ENCODE measurements around the gene FAM181A. TPM values are rescaled to one million over a fixed set of nuclear protein-coding genes. Genes with fewer than 3 reads are reported as not detected.

FAM181A gene
- total RNA-seq, 1 donor from 2014 or later, result not detected

DNA sequence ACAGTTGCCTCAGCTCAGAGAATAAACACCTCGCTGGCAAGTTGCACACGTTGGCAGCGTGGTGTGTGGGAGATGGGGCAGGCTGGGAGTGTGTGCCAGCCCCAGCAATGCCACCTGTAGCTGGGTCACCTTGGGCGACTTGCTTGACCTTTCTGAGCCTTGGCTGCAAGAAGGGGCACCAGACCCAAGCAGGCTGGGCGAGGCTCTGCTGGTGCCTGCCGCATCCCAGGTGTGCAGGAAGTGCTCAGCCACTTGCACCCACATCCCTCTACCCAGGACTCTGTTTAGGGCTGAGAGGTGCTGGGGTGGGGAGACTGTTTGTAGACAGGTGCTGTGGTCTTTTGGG is 629 bp downstream of the FAM181A start:
- intact Hi-C loops (cut with micrococcal nuclease), result no loop called here
- H3K27me3 Mint-ChIP-seq (ENCODE audit: low read depth), result no peaks in the 10 kb centered on the region
- H3K27ac Mint-ChIP-seq, result no peak overlapping the region
- peaks cover 4% of the 10 kb centered on the region for H3K36me3 Mint-ChIP-seq (ENCODE audit: low read depth)
- H3K4me1 Mint-ChIP-seq (ENCODE audit: low read depth), result no peaks in the 10 kb centered on the region
- no peak for DNase-seq (ENCODE audit: low spot score)
- H3K4me3 Mint-ChIP-seq (ENCODE audit: low read depth), result no peak overlapping the region
- H3K9me3 Mint-ChIP-seq, result no peaks in the 10 kb centered on the region

- Mint-ChIP-seq H3K27me3 (ENCODE audit: low read depth) (no peaks in the 10 kb centered on the region), H3K4me1 (ENCODE audit: low read depth) (no peaks in the 10 kb centered on the region), H3K36me3 (ENCODE audit: low read depth) (peaks cover 5% of the 10 kb centered on the region), H3K4me3 (ENCODE audit: low read depth) (no peak overlapping the region), H3K27ac (no peak overlapping the region), H3K9me3 (no peaks in the 10 kb centered on the region)
- DNase-seq (ENCODE audit: low spot score), result no peak
- intact Hi-C loops (cut with micrococcal nuclease), result no loop called here
Observed at GRCh38 chr14:93928184-93929047, 1.3 kb downstream of the FAM181A start.

DNA sequence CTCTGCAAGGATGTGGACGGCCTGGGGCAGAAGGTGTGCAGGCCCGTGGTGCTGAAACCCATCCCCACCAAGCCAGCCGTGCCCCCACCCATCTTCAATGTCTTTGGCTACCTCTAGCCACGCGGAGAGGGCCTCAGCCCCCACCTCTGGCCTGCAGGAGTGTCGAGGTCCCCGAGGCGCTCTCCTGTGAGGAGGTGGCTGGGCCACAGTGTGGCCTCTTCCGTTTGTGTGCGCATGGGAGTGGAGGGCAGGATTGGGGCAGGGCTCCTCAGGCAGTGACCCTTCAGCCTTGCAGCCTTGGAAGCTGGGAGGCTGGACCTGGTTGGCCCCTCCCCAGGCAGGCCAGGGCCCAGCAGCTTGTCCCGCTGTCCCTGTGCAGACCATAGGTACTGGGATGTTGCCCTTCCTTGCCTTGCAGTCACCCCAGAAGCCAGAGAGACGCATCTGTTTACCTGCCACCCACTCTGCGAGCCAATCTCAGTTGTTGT is 1.9 kb downstream of the FAM181A start:
- Mint-ChIP-seq H3K9me3 (no peaks in the 10 kb centered on the region), H3K27me3 (ENCODE audit: low read depth) (no peaks in the 10 kb centered on the region), H3K4me3 (ENCODE audit: low read depth) (no peak overlapping the region), H3K4me1 (ENCODE audit: low read depth) (no peaks in the 10 kb centered on the region), H3K27ac (no peak overlapping the region), H3K36me3 (ENCODE audit: low read depth) (peaks cover 9% of the 10 kb centered on the region)
- intact Hi-C loops (cut with micrococcal nuclease), result no loop called here
- no peak for DNase-seq (ENCODE audit: low spot score)

GRCh38 chr14:93929657-93930056 is 2.5 kb downstream of the FAM181A start:
- Mint-ChIP-seq H3K36me3 (ENCODE audit: low read depth) (peaks cover 12% of the 10 kb centered on the region), H3K27me3 (ENCODE audit: low read depth) (no peaks in the 10 kb centered on the region), H3K4me3 (ENCODE audit: low read depth) (no peak overlapping the region), H3K9me3 (no peaks in the 10 kb centered on the region), H3K4me1 (ENCODE audit: low read depth) (no peaks in the 10 kb centered on the region), H3K27ac (no peak overlapping the region)
- DNase-seq (ENCODE audit: low spot score), result no peak
- intact Hi-C loops (cut with micrococcal nuclease), result no loop called here

DNA sequence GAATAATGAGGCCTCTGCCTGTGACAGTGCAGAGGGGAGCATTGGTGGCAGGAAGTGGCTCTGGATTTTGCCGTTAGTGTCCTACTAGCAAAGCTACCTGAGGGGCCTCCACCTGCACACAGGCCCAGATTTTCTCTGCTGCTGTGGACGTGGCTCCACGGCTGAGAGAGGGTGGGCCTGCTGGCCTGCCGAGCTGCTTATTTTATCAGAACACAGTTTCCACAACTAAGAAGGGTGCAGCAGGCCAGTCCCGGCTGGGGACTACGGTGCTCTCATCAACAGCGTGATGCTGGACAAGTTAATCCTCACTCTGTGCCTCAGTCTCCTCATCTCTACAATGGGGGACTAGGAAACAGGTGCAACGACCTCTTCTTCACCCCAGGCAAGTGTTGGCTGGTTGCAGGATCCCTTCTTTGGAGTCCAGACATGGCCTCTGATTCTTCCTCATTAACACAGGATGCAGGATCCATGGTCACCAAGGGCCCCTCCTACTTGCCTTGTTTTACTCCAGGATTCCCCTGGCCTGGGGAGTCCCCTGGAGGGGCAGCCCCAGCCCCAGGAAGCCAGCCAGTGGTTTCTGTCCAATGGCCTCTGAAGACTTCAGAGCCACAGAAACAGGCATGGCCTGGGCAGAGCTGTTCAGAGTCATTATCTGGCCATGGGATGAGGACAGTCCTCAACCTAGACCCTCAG is 3.3 kb downstream of the FAM181A start:
- Mint-ChIP-seq H3K36me3 (ENCODE audit: low read depth) (peaks cover 19% of the 10 kb centered on the region), H3K4me3 (ENCODE audit: low read depth) (no peak overlapping the region), H3K27me3 (ENCODE audit: low read depth) (no peaks in the 10 kb centered on the region), H3K4me1 (ENCODE audit: low read depth) (no peaks in the 10 kb centered on the region), H3K9me3 (no peaks in the 10 kb centered on the region), H3K27ac (no peak overlapping the region)
- no peak for DNase-seq (ENCODE audit: low spot score)
- intact Hi-C loops (cut with micrococcal nuclease), result no loop called here

DNA sequence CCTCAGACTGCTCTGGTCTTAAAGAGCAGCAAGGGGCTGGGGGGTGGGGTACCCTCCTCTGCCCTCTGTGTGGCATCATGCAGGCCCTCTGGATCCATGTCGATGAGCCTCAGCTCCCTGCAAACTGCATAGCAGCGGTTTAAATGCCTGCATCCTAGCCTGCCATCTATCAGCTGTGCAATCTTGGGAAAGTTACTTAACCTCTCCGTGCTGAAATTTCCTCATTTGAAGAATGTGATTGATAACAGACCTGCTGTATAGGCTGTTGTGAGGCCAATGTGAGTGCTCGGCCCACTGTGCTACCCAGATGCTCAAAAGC is 3.8 kb downstream of the FAM181A start:
- peaks cover 20% of the 10 kb centered on the region for H3K36me3 Mint-ChIP-seq (ENCODE audit: low read depth)
- DNase-seq (ENCODE audit: low spot score), result no peak
- no peaks in the 10 kb centered on the region for H3K9me3 Mint-ChIP-seq
- H3K4me3 Mint-ChIP-seq (ENCODE audit: low read depth), result no peak overlapping the region
- no peak overlapping the region for H3K27ac Mint-ChIP-seq
- intact Hi-C loops (cut with micrococcal nuclease), result no loop called here
- no peaks in the 10 kb centered on the region for H3K4me1 Mint-ChIP-seq (ENCODE audit: low read depth)
- no peaks in the 10 kb centered on the region for H3K27me3 Mint-ChIP-seq (ENCODE audit: low read depth)

- intact Hi-C loops (cut with micrococcal nuclease), result no loop called here
- Mint-ChIP-seq H3K4me3 (ENCODE audit: low read depth) (no peak overlapping the region), H3K27me3 (ENCODE audit: low read depth) (no peaks in the 10 kb centered on the region), H3K4me1 (ENCODE audit: low read depth) (no peaks in the 10 kb centered on the region), H3K27ac (no peak overlapping the region), H3K36me3 (ENCODE audit: low read depth) (peaks cover 29% of the 10 kb centered on the region), H3K9me3 (no peaks in the 10 kb centered on the region)
- DNase-seq (ENCODE audit: low spot score), result no peak
Observed at GRCh38 chr14:93932642-93933041, 5.5 kb downstream of the FAM181A start.

DNA sequence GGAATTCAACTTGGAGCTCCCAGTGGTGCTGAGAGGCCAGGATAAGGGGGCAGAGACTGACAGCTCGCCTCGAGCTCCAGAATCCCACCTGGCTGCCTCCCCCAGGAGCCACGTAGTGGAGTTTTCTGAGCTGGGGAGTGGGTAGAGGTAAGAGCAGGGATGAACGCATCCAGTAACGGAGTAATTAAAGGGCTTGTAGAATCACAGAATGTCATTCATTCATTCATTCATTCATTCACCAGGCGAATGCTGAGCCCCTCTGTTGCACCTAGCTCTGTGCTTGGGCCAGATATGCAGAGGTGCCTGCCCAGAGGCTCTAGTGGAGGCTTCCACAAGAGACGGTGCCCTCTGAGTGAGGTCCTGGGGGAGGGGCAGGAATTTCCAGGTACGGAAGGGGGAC is 8.1 kb downstream of the FAM181A start:
- no peaks in the 10 kb centered on the region for H3K27me3 Mint-ChIP-seq (ENCODE audit: low read depth)
- peaks cover 4% of the 10 kb centered on the region for H3K4me1 Mint-ChIP-seq (ENCODE audit: low read depth)
- peaks cover 46% of the 10 kb centered on the region for H3K36me3 Mint-ChIP-seq (ENCODE audit: low read depth)
- intact Hi-C loops (cut with micrococcal nuclease), result no loop called here
- no peak overlapping the region for H3K4me3 Mint-ChIP-seq (ENCODE audit: low read depth)
- H3K9me3 Mint-ChIP-seq, result no peaks in the 10 kb centered on the region
- DNase-seq (ENCODE audit: low spot score), result no peak
- H3K27ac Mint-ChIP-seq, result no peak overlapping the region

- H3K36me3 Mint-ChIP-seq (ENCODE audit: low read depth), result peaks cover 52% of the 10 kb centered on the region
- H3K27ac Mint-ChIP-seq, result no peak overlapping the region
- DNase-seq (ENCODE audit: low spot score), result no peak
- peaks cover 14% of the 10 kb centered on the region for H3K4me1 Mint-ChIP-seq (ENCODE audit: low read depth)
- H3K9me3 Mint-ChIP-seq, result no peaks in the 10 kb centered on the region
- intact Hi-C loops (cut with micrococcal nuclease), result no loop called here
- no peak overlapping the region for H3K4me3 Mint-ChIP-seq (ENCODE audit: low read depth)
- H3K27me3 Mint-ChIP-seq (ENCODE audit: low read depth), result no peaks in the 10 kb centered on the region
Observed at GRCh38 chr14:93936245-93936644, 9.1 kb downstream of the FAM181A start.

- intact Hi-C loops (cut with micrococcal nuclease), result no loop called here
- no peak for DNase-seq (ENCODE audit: low spot score)
- Mint-ChIP-seq H3K36me3 (ENCODE audit: low read depth) (peaks cover 54% of the 10 kb centered on the region), H3K4me3 (ENCODE audit: low read depth) (no peak overlapping the region), H3K9me3 (no peaks in the 10 kb centered on the region), H3K4me1 (ENCODE audit: low read depth) (peaks cover 14% of the 10 kb centered on the region), H3K27ac (no peak overlapping the region), H3K27me3 (ENCODE audit: low read depth) (no peaks in the 10 kb centered on the region)
Observed at GRCh38 chr14:93936926-93937325, 9.8 kb downstream of the FAM181A start.

DNA sequence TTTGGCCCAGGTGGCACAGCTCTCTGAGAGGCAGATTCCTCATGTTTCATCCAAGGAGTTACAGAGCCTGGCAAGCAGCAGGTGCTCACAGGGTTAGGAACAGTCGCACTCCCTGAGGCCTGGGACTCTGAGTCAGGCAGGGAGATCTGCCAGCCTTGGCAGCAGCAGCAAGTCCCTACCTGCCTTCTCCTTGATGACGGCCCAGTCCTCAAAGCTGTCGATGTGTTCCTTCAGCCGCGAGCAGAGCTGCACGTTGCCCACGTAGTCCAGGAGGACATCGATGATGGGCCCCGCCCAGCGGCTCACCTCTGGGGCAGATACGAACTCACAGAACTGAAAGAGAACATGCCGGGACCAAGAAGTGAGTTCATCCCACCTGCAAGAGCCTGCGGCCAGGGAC is 10.4 kb downstream of the FAM181A start:
- Mint-ChIP-seq H3K36me3 (ENCODE audit: low read depth) (peaks cover 60% of the 10 kb centered on the region), H3K27ac (no peak overlapping the region), H3K9me3 (no peaks in the 10 kb centered on the region), H3K4me3 (ENCODE audit: low read depth) (no peak overlapping the region), H3K27me3 (ENCODE audit: low read depth) (no peaks in the 10 kb centered on the region), H3K4me1 (ENCODE audit: low read depth) (peaks cover 18% of the 10 kb centered on the region)
- no peak for DNase-seq (ENCODE audit: low spot score)
- intact Hi-C loops (cut with micrococcal nuclease), result no loop called here

GRCh38 chr14:93938751-93939303 is 11.7 kb downstream of the FAM181A start:
- no peaks in the 10 kb centered on the region for H3K27me3 Mint-ChIP-seq (ENCODE audit: low read depth)
- peaks cover 18% of the 10 kb centered on the region for H3K4me1 Mint-ChIP-seq (ENCODE audit: low read depth)
- no peaks in the 10 kb centered on the region for H3K9me3 Mint-ChIP-seq
- H3K27ac Mint-ChIP-seq, result no peak overlapping the region
- peaks cover 64% of the 10 kb centered on the region for H3K36me3 Mint-ChIP-seq (ENCODE audit: low read depth)
- DNase-seq (ENCODE audit: low spot score), result no peak
- peak overlapping the region; percentile 49 for H3K4me3 Mint-ChIP-seq (ENCODE audit: low read depth)
- intact Hi-C loops (cut with micrococcal nuclease), result loop anchor here (1.0 to 2.0 kb wide), 5 partner anchors 20 to 192 kb away; partner anchors contain the start of gene ASB2
